K562 (cell line): ENCODE measurements around the gene TGFBR2. TPM values are rescaled to one million over a fixed set of nuclear protein-coding genes. Genes with fewer than 3 reads are reported as not detected.

ENCODE experiments used
- ATAC-seq: fragments of 200-7000 bp; cut with Tn5 transposase; 3 replicates; pipeline ENCODE4 v1.9.1; 2020; ENCODE audit warnings: moderate library complexity
- BruUV-seq: library from RNA; stranded (reverse); fragments of 400-500 nt; replicated peaks from 2 replicates; lab custom pipeline; 2021; lab: Mats Ljungman, UMichigan
- CTCF ChIA-PET: fragments of 300-600 bp; formaldehyde crosslinking; extraction: SDS; loops from one replicate; lab custom pipeline; 2021; ENCODE audit warnings: low intra/inter-chr PET ratio; lab: Yijun Ruan, JAX
- POLR2A ChIA-PET: fragments of 300-600, 350-650 bp; sonication (Branson Sonifier 250); formaldehyde crosslinking; extraction: SDS; loops from one replicate; lab custom pipeline; 2021; ENCODE audit warnings: antibody characterized with exemption, inconsistent platforms; lab: Yijun Ruan, JAX
- DNase-seq, 4 experiments: peaks; one replicate each; pipeline versions ENCODE4 v3.0.0 to v3.0.0-alpha.2; 2011 to 2018; ENCODE audit warnings: low spot score in 3 of 4, mixed read lengths in 3 of 4; ENCODE audit errors: extremely low read depth in 1 of 4
- FAIRE-seq: peaks from 2 replicates; lab custom pipeline; 2011; peaks lifted over from hg19 to GRCh38; lab: Jason Lieb, UNC
- H2AFZ ChIP-seq: 2 replicates; pipeline ENCODE4 v1.6.0; 2011; ENCODE audit warnings: low read depth, low read length, control low read depth, inconsistent platforms
- H3K27ac ChIP-seq: fragments of 200-600 bp; 3 replicates; pipeline ENCODE4 v1.8.0; 2011; ENCODE audit warnings: low read depth, mild to moderate bottlenecking, control low read depth, inconsistent platforms, low read length, moderate library complexity, mixed read lengths; ENCODE audit errors: extremely low read depth
- H3K27me3 ChIP-seq, 2 experiments: fragments of 300-600 bp in 1 of 2; 2 replicates in 1 of 2; 3 replicates in 1 of 2; pipeline versions ENCODE4 v1.6.0 to v1.8.0; 2011; ENCODE audit warnings: inconsistent platforms in 2 of 2, low read length in 2 of 2, mild to moderate bottlenecking in 1 of 2, mixed read lengths in 1 of 2, moderate library complexity in 1 of 2; ENCODE audit not compliant: control insufficient read depth in 2 of 2, insufficient read depth in 2 of 2
- H3K36me3 ChIP-seq: fragments of 300-600 bp; 3 replicates; pipeline ENCODE4 v1.8.0; 2011; ENCODE audit warnings: mild to moderate bottlenecking, low read length, inconsistent platforms; ENCODE audit not compliant: control insufficient read depth, insufficient read depth
- H3K4me1 ChIP-seq, 2 experiments: fragments of 200-600 bp in 1 of 2; replicated peaks in 1 of 2; 2 replicates in 1 of 2; 3 replicates in 1 of 2; pipeline versions ENCODE4 v1.5.1 to v1.8.0; 2011; ENCODE audit warnings: inconsistent platforms in 2 of 2, low read length in 2 of 2, mild to moderate bottlenecking in 1 of 2, mixed read lengths in 1 of 2, moderate library complexity in 1 of 2; ENCODE audit not compliant: control insufficient read depth in 2 of 2, insufficient read depth in 2 of 2
- H3K4me2 ChIP-seq: 2 replicates; pipeline ENCODE4 v1.6.1; 2011; ENCODE audit warnings: low read length, control low read depth, inconsistent platforms, mixed read lengths; ENCODE audit not compliant: insufficient read depth
- H3K4me3 ChIP-seq: fragments of 200-600 bp; sonication (generic), shearing (Covaris generic); 2 replicates; pipeline ENCODE4 v1.5.1; 2016; ENCODE audit warnings: control low read depth, inconsistent platforms
- H3K79me2 ChIP-seq: fragments of 200-600 bp; 3 replicates; pipeline ENCODE4 v1.8.0; 2011; ENCODE audit warnings: low read length, inconsistent platforms; ENCODE audit not compliant: control insufficient read depth, insufficient read depth
- H3K9ac ChIP-seq, 2 experiments: 2 replicates each; pipeline versions ENCODE4 v1.6.0 to v1.6.1; 2011; ENCODE audit warnings: low read depth in 2 of 2, low read length in 2 of 2, control low read depth in 1 of 2, inconsistent platforms in 1 of 2, mild to moderate bottlenecking in 1 of 2, mixed read lengths in 1 of 2; ENCODE audit not compliant: insufficient read depth in 1 of 2
- H3K9me1 ChIP-seq: one replicate; pipeline ENCODE4 v1.6.0; 2011; ENCODE audit warnings: inconsistent platforms, mild to moderate bottlenecking, low read length, moderate library complexity; ENCODE audit not compliant: control insufficient read depth, insufficient read depth
- H3K9me3 ChIP-seq: replicated peaks from 2 replicates; pipeline ENCODE4 v1.5.1; 2011; ENCODE audit warnings: low read depth, low read length, inconsistent platforms; ENCODE audit not compliant: control insufficient read depth, insufficient read depth
- H4K20me1 ChIP-seq: replicated peaks from 2 replicates; pipeline ENCODE4 v1.6.1; 2011; ENCODE audit warnings: low read length, inconsistent platforms, mixed read lengths; ENCODE audit not compliant: control insufficient read depth, insufficient read depth
- HOXB6 ChIP-seq: fragments of 250-450 bp; sonication (Bioruptor Pico); IDR thresholded peaks from 2 replicates; pipeline ENCODE4 v1.5.1; 2022; ENCODE audit warnings: mild to moderate bottlenecking, borderline replicate concordance
- POLR3G ChIP-seq: IDR thresholded peaks from 2 replicates; pipeline ENCODE4 v1.6.1; 2011; ENCODE audit not compliant: insufficient read length, insufficient replicate concordance; ENCODE audit errors: extremely low read depth
- RAD21 ChIP-seq, 2 experiments: fragments of 250-450 bp in 1 of 2; fragments of 450-650 bp in 1 of 2; sonication (Bioruptor Pico) in 1 of 2; formaldehyde crosslinking in 1 of 2; IDR thresholded peaks in 1 of 2; conservative IDR thresholded peaks in 1 of 2; 2 replicates each; pipeline versions ENCODE4 v1.4.0 to v1.8.0; 2020 to 2022; ENCODE audit warnings: mild to moderate bottlenecking in 2 of 2, moderate library complexity in 1 of 2
- ZC3H4 ChIP-seq: sonication (generic); formaldehyde crosslinking; IDR thresholded peaks from 2 replicates; pipeline ENCODE4 v1.9.0; 2021; ENCODE audit warnings: missing genetic modification reagents, borderline replicate concordance
- WGBS: fragments of 100-300 bp; shearing (Covaris generic); methylation state at CpG from one replicate; pipeline ENCODE4 v1.1.6; 2016; ENCODE audit warnings: low coverage, mixed read lengths; ENCODE audit not compliant: insufficient coverage; ENCODE audit errors: missing lambda C conversion rate; 5-methylcytosine and 5-hydroxymethylcytosine counted together
- in situ Hi-C: fragments of 300-500 bp; cut with MboI; formaldehyde crosslinking; loops from 4 replicates; pipeline ENCODE4 v1.15.0; 2018; ENCODE audit warnings: inconsistent platforms, mixed read lengths
- intact Hi-C: fragments of 100-400 bp; cut with micrococcal nuclease; formaldehyde crosslinking; loops from 2 replicates; pipeline ENCODE4 v1.14.2; 2022
- polyA plus RNA-seq, 8 experiments: library from polyadenylated mRNA; depleted of rRNA in 4 of 8; stranded (reverse) in 5 of 8; unstranded in 3 of 8; fragments of >200 nt; fragmentation: Nextera tagmentation in 2 of 8; fragmentation: Illumina TruSeq in 1 of 8; extraction: Ambion mirVana in 2 of 8; extraction: Trizol in 1 of 8; gene quantifications; 2 replicates each; pipeline versions ENCODE4 v1.2.1 to v1.2.3, GENCODE V29; 2011 to 2014; ENCODE audit warnings: inconsistent platforms in 1 of 8, missing spikeins in 1 of 8
- total RNA-seq, 7 experiments: library from RNA; depleted of rRNA in 6 of 7; stranded (reverse); fragments of >200 nt in 6 of 7; fragmentation: Illumina TruSeq in 2 of 7; extraction: Trizol in 2 of 7; gene quantifications; 2 replicates each; pipeline versions ENCODE4 v1.2.1 to v1.2.3, GENCODE V29; 2011 to 2021; ENCODE audit warnings: low replicate concordance in 1 of 7

Gene TGFBR2
- total and polyA plus RNA-seq, 9 of the 15 experiments (the other 6 are each of a cell fraction or from before 2014, with no cell fraction given) = 0.11 to 0.84 (median 0.24) TPM

DNA sequence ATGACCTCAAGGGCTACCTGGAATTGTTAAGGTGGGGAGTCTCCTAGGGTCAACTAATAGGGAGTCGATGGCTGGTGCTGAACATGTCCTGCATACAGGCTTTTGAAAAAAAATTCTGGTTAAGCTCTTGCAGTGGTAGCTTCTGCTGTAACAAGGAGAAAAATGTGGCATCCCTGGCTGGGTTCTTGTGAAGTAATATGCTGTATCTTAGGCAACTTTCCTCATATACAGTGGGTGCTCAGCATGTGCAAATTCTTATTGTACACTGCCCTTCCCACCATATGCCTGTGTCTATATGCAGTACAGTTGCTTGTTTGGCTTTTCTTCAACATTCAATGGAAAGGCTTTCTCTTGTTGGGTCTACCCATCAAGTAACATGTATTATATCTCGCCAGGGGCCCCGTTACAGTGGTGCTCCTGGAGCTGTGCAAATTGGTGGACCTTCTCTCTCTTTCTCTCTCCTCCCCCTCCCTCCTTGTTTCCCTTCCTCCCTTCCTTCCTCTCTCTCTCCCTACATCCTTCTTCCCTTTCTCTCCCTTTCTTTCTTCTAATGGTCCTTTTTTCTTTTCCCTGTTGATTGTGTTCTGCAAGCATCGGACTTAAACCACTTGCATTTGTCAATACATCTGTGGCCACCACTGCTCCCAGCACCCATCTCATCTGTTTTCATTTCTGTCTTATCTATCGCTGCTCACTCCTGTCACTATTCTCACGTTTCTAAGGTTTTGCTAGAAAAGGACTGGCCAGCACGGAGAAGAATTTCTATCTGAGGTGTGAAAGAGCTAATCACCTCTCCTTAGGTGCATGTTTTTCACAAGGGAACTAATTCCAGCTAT lies 35.2 kb downstream of the TGFBR2 start:
- H2AFZ ChIP-seq = no peak overlapping the region
- H4K20me1 ChIP-seq = no peaks in the 10 kb centered on the region
- ChIA-PET CTCF (no interaction called here), POLR2A (no interaction called here)
- H3K27me3 ChIP-seq = no peaks in the 10 kb centered on the region
- H3K4me3 ChIP-seq = no peak overlapping the region
- no peak overlapping the region for H3K27ac ChIP-seq
- in situ Hi-C loops (no loop called here), intact Hi-C loops (no loop called here)
- H3K4me2 ChIP-seq = no peak overlapping the region
- ATAC-seq (no peak), FAIRE-seq (no peak), DNase-seq (no peak)
- no peaks in the 10 kb centered on the region for H3K79me2 ChIP-seq
- H3K9ac ChIP-seq = no peak overlapping the region
- BruUV-seq = no TSS peak
- TF ChIP-seq POLR3G (no peak), ZC3H4 (CRISPR knock-in tag) (no peak), RAD21 (CRISPR knock-in tag; conservative IDR thresholded peaks at IDR 0.05 in 1 of 2, IDR thresholded peaks at IDR 0.05 in 1 of 2) (no peak), HOXB6 (no peak)
- 0% methylated on average over 7 of the region's 7 CpGs for WGBS
- no peaks in the 10 kb centered on the region; the same call in 1 of the 2 replicates for H3K9me3 ChIP-seq
- no peaks in the 10 kb centered on the region for H3K9me1 ChIP-seq
- no peaks in the 10 kb centered on the region for H3K4me1 ChIP-seq
- H3K36me3 ChIP-seq = no peaks in the 10 kb centered on the region
